CD4-positive, alpha-beta T cell treated with Interleukin-17A for 4 hours (primary cell): Measurements from ENCODE around the gene THRSP.
"Not testable (repeated sequence)": the region's sequence is repeated elsewhere in the genome, so short reads cannot be mapped to it uniquely, and the experiment has no call there.

ENCODE experiments used
- DNase-seq: peaks from one replicate; pipeline ENCODE4 v3.0.0-alpha.2; 2020; ENCODE audit warnings: mixed read lengths

Gene THRSP

DNA sequence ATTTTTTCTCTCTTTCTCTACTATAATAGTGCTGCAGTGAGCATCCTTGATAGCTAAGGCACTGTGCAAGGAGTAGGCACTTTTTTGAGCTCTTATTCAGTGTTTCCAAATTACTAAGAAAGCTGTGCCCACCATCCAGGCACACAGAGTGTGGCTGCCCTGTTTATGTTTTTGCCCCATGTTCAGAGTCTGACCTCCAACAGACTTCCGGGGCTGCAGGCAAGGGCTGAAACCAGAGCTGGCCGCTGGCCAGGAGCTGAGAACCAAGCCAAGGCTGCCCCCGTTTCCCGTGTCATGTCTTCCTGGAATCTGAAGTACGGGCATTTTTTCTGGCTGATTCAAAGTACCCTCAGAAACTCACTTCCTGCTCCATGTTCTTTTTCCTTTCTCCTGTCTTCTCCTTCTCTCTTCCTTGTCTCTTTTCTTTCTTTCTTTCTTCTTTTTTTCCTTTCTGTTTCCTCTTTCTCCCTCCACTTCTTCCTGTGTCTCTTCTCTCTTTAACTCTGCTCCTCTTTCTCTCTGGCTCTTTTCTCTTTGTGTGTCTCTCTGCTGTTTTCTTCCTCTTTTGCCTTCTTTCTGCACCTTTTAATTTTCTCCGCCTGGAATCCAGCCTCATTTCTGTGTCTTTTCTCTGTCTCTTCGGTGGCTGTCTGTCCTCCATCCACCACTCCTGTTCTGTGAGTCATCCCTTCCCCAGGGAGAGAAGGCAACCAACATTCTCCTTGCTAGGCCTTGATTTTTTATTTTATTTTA lies 23.6 kb upstream of the THRSP start:
- peak; percentile 24 for DNase-seq

DNA sequence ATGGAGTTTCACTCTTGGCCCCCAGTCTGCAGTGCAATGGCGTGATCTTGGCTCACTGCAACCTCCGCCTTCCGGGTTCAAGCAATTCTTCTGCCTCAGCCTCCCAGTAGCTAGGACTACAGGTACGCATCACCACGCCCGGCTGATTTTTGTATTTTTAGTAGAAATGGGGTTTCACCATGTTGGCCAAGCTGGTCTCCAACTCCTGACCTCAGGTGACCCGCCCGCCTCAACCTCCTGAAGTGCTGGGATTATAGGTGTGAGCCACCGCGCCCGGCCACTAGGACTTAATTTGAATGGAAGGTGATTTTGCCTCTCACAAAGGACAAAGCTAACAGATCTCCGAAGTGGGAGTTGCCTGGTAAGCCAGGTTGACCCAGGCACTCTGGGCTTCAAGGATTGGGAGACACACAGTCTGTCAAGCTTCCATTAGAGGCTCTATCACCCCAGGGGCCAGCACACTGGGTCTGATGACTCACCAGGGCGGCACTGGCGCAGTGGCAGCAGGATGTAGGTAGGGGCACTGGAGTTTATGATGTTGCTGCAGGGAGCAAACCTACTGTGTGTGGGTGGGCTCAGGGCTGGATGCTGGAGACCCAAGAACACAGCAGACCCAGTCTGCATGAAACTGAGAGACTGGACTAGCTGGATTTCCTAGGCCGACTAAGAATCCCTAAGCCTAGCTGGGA lies 22.8 kb upstream of the THRSP start:
- no peak for DNase-seq

DNA sequence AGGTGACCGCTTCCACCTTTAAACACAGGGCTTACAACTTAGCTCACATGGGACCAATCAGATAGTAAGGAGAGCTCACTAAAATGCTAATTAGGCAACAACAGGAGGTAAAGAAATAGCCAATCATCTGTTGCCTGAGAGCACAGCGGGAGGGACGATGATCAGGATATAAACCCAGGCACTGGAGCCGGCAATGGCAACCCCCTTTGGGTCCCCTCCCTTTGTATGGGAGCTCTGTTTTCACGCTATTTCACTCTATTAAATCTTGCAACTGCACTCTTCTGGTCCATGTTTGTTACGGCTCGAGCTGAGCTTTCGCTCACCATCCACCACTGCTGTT lies 22.3 kb upstream of the THRSP start:
- not testable (repeated sequence) for DNase-seq

DNA sequence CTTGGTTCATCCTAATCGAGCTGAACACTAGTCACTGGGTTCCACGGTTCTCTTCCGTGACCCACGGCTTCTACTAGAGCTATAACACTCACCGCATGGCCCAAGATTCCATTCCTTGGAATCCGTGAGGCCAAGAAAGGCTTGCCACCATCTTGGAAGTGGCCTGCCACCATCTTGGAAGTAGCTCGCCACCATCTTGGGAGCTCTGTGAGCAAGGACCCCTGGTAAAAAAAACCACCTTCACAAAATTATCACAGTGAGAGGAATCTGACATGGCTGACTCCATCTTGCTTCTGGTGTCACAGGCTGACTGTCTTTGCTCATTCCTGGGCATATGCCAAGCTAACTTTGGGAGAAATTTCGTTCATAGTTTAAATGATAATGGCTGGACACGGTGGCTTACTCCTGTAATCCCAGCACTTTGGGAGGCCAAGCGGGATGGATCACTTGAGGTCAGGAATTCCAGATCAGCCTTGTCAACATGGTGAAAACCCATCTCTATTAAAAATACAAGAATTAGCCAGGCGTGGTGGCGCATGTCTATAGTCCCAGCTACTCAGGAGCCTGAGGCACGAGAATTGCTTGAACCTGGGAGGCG lies 21.7 kb upstream of the THRSP start:
- no peak for DNase-seq

DNA sequence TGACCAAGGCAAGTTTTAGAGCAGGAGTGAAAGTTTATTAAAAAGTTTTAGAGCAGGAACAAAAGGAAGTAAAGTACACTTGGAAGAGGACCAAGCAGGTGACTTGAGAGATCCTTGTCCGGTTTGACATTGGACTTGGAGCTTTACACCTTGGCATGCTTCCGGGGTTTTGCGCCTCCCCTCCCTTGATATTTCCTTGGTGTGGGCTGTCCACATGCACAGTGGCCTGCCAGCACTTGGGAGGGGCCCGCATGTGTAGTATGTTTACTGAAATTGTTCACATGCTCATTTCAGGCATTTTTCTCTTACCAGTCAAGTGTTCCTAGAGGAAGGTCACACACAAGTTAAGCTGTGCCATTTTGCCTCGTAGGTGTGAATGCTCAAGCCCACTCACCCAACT lies 19.0 kb upstream of the THRSP start:
- DNase-seq: no peak

DNA sequence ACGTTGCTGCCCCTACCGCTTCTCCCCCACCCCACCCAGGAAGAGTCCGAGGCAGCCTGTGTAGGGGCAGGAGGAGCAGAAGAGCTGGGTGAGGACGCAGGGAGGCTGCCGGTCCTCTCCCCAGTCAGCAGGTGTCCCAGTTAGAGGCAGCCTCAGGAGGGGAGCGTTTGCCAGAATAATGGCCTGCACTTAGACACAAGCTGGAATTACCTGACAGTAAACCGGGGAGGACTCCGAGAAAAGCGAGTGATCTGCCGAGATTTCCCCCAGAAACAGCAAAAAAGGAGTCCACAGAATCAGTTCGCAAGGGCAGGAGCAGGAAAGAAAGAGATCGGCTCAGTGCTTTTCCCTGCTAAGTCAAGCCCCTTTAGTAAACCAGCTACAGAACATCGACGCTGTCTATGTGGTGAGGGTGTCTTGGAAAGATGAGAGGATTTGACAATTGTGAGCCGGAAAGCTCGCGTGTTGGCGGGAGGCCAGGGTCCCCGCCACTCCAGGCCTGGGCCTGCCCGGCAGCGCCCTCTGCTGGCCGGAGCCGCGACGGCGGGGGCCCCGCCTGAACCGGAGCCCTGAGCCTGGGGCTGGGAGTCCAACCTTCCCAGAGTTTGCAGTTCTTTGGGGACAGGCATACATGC lies 17.7 kb upstream of the THRSP start:
- peak; percentile 88 for DNase-seq

DNA sequence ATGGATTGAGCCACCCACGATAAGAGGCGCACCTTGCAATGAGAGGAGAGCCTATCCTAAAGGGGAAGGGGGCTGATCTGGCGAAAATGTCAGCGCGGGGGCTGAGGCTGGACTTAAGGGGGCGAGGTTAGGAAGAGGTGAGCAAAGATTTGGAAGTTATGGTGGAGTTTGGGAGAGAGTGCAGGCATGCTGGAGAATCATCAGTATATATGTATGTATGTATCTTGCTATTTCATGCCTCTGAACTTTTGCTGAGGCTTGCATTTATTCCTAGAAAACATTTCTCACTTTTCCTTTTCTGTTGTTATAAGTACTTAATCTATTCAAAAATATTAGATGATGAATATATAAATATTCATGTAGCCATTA lies 17.2 kb upstream of the THRSP start:
- DNase-seq: no peak

DNA sequence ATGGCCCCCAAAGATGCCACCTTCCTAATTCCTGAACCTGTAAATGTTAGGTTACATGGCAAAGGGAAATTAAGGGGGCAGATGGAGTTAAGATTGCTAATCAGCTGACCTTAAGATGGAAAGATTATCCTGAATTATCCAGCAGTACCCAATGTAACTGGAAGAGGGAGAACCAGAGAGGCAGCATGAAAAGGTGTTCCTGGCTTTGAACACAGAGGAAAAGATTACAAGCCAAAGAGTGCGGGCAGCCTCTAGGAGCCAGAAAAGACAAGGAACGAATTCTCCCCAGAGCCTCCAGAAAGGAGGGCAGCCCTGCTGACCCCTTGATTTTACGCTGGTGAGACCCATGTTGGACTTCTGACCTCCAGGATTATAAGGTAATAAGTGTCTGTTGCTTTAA lies 15.1 kb upstream of the THRSP start:
- DNase-seq: no peak

DNA sequence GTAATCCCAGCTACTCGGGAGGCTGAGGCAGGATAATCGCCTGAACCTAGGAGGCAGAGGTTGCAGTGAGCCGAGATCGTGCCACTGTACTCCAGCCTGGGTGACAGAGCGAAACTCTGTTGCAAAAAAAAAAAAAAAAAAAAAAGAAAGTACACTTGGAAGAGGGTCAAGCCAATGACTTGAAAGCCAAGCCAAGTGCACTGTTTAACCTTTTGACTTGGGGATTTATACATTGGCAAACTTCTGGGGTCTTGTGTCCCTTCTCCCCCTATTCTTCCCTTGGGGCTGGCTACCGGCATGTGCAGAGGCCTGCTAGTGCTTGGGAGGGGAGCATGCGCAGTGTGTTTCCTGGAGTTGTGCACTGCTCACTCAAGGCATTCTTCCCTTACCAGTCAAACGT lies 14.3 kb upstream of the THRSP start:
- DNase-seq: no peak

DNA sequence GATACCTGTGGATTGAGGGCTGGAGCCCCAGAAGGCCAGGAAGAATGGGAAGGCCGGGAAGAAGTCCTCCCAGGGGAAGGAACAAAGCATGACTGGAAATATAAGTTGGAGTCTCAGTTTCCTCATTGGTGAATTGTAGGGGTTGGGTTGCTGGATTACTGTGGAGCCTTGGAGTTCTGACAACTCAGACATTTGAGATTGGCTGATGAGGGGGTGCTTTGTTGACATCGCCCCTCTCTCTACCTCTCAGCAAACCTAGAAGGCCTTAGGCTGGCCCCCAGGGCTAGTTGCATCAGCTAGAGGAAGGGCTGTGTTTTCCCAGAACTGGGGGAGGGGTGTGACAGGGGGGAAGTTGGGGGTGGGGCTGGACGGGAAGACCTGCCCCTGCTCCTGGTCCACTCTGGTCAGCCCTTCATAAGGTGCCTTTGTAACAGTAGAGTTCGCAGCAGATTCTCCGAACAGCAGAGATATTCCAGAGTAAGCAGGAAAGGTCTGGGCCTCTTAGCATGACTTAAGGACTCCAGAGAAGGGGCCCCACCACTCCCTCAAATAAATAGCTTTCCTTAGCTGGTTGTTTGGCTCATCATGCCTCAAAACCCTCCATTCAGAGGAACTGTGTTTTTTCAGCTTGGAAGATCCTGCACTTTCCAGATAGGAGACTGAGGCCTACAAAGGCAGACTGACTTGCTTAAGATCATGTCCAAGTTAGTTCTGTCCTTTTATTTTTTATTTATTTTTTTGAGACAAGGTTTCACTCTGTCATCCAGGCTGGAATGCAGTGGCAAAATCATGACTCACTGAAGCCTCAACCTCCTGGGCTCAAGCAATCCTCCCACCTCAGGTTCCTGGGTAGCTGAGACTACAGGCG lies 12.5 kb upstream of the THRSP start:
- DNase-seq: no peak

DNA sequence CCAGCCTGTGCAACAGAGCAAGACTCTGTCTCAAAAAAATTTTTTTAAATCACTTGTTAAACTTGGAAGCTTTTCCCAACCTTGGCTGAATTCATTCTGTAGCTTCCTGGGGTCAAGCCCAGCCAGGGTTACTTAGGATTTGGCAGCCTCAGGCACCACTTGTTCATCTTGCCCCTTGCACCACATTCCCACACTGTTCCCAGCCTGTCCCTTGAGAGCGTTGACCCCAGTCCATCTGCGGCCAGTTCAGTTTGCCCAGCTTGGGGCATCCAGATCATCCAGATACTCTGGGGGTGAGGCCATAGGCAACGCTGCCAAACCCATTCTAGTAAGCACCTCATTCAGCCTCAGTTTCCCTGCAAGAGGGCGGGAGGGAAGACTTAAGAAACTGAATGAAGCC lies 8.7 kb upstream of the THRSP start:
- DNase-seq: no peak

DNA sequence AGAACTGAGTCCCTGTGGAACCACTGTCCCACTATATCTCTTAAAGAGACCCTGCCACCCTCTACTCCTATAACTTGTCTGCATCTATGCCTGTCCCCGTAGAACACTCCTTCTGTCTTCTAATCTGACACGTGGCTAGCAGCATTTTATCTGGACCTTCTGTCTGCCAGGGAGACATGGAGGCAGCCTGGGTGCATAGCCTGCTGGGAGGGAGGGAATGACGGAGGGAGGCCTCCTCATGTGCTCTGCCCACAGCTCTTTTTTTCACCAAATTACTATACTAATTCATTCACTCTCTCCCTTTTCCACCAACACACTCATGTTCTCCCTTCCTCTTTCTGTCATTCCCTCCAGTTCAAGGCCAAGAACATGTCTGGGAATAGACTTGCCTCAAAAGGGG lies 7.6 kb upstream of the THRSP start:
- DNase-seq: no peak

DNA sequence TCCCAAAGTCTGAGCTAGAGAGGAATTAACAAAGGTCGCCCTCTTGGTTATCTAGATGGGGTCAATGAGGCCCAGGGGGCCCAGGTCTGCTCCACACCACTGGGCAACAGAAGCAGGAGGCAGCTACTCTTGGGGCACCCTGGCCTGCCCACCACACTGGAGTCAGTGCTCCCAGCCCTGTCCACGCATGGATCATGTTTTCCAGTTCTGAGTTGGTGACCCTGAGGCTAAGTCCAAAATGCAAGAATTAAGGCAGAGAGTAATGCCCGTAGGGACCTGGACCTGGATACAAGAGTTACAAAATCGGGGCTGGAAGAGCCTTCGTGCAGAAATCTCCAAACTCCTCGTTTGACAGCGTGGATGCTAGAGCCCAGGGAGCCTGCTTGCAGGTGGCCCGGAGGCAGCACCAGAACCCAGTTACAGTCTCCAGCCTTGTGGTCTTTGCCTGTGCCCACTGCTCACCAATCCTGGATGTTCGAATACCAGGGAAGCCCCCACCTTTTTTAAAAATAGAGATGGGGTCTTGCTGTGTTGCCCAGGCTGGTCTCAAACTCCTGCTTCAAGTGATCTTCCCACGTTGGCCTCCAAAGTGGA lies 6.1 kb upstream of the THRSP start:
- no peak for DNase-seq

DNA sequence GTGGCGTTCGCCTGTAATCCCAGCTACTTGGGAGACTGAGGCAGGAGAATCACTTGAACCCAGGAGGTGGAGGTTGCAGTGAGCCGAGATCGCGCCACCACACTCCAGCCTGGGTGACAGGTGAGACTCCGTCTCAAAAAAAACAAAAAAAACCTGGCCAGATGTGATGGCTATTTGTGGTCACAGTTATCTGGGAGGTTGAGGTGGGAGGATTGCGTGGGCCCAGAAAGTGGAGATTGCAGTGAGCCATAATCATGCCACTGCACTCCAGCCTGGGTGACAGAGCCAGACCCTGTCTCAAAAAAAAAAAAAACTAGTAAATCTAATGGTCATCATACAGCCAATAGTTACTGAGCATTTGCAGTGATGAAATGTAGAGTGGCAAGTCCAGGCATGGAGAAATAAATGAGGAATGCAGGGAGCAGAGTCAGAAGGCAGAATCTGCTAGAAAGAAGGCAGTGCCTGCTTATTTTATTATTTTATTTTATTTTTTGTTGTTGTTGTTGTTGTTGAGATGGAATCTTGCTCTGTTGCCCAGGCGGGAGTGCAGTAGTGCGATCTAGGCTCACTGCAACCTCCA lies 3.8 kb upstream of the THRSP start:
- DNase-seq: not testable (repeated sequence)

DNA sequence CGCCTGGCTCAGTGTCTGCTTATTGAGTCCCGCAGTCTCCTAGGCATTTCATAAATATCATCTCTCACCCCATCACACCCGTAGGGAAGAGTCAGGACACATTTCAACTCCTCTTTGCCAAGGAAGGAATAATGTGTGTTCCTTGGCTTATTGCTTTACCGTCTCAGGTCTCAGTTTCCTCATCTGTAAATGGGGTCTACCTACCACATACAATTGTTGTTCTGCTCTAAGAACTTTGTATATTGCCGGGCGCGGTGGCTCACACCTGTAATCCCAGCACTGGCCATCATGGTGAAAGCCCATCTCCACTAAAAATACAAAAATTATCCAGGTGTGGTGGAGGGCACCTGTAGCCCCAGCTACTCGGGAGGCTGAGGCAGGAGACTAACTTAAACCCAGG lies 3.1 kb upstream of the THRSP start:
- no peak for DNase-seq

DNA sequence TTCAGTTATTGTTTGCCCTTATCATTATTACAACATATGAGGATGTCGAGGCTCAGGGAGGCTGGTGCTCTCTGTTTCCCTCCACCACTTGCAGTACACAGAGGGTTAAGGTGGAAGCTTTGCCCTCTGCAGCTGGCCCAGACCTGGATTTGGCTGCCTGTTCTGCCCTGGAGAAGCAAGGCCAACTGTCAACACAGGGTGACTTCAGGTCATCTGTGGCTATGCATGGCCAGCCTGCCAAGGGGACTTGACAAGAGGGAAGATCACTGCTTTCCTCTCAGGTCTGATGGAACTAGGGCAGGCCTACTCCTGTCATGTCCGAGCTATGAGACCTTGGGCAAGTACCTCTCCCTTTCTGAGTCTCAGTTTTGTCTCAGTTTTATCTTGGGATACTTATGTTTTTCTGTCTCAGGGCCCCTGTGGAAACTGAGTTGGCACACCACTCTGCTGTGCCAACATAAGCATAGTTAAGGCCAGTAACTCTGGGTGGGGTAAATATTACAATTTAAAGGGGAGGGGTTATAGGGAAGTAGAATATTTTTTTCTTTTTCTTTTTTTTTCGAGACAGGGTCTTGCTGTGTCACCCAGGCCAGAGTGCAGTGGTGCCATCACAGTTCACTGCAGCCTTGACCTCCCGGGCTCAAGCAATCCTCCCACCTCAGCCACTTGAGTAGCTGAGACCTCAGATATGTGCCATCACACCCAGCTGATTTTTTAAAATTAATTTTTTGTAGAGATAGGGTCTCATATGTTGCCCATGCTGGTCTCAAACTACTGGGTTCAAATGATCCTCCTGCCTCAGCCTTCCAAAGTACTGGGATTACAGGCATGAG lies 2.4 kb upstream of the THRSP start:
- no peak for DNase-seq

DNA sequence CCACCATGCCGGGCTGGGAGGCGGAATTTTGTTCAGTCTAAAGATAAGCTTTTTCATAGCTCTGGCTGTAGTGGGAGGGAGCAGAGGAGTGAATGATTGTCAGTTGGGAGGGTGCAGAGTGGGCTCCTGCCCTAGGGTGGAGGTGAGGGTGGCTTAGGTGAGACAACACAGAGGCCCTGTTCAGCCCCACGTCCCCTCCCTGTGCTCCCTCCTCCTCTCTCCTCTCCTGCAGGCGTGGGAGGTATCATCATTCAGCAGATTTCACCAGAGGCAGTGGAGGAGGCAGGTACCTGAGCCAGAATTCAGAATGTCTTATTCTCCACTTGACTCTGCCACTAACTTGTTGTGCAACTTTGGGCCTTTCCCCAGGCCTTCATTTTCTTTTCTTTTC lies 1.7 kb upstream of the THRSP start:
- DNase-seq: no peak

DNA sequence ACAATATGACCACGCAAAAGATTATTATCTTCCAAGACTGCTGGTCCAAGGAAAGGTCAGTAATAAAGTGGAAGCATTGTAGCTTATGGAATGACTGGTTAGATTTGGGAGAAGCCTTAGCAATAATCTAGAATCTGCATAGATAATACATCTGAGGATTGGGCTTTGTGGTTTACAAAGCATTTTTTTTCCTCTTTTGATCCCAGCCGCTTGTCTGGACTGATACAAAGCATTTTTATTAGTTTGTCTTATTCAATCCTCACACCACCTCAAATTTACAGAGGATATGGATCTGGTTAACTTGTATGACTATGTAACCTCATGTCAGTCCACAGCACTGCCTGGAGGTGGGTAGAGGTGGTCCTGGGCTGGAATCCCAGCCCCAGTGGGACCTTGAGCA lies 990 bp upstream of the THRSP start:
- DNase-seq: no peak

DNA sequence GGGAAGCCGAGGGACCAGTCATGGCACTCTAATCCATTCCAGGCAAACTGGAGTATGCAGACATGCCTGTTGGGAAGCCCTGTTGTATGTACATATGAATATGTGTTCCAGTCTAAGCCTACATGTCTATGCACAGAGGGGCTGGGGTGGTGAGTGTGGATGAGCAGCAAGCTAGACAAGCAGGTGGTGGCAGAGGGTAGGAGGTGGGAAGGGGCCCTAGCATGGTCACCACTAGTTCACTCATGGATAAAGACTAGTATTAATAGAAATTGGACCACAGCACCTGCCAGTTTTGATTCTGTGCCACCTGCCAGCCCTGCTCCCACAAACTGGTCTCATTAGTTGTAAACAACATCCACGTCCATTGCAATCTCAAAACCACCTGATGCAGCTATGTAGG lies 1.5 kb downstream of the THRSP start:
- DNase-seq: no peak

DNA sequence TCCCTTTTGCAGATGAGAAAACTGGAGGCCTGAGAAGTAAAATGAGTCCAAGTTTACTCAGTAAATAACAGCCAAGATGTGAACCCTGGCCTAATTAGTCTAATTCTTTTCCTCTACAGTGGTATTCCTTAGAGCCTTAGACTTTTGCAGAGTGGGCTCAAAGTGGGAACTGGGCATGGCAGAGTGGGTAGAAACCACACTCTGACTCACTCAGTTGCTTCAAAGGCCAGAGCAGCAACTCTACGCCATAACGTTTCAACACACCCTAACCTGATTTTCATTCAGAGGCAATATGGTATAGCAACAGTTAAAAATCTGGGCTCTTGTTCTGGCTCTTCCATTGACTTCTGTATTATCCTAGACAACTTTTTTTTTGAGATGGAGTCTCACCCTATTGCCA lies 2.8 kb downstream of the THRSP start:
- DNase-seq: no peak

DNA sequence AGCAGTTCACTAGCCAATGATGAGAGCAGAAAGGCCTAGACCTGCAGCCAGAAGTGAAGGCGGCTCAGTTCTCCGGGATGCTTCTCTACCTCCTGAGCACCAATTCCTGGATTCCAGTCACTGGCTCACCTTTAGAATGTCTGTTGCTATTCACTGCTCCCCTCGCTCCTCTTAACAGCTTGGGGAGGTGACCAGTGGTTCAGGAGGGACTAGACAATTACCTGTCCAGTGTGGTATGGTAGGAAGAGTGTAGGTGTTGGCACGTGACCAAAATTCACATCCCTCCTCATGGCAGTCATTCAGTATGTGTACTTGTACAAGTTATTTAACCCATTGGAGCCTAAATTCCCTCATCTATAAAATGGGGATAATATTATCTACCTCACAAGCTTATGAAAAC lies 4.0 kb downstream of the THRSP start:
- no peak for DNase-seq
